Stimulated activated CD8-positive, alpha-beta memory T cell treated with anti-CD3 and anti-CD28 coated beads, Interleukin-4, amount 100 ng/mL, for 24 hours (primary cell): Measurements from ENCODE around the gene CDX2.
"Not testable (repeated sequence)": the region's sequence is repeated elsewhere in the genome, so short reads cannot be mapped to it uniquely, and the experiment has no call there.

Source experiments
- DNase-seq: peaks from one replicate; pipeline ENCODE4 v3.0.0-alpha.2; 2020; ENCODE audit warnings: low read depth

CDX2 gene

GRCh38 chr13:27969082-27969865, at the start of gene CDX2:
Gene CDX2, minus strand, starts transcription at chr13:27969315. Its CDS starts 309 bp downstream, at chr13:27969006.
- DNase-seq = no peak

DNA sequence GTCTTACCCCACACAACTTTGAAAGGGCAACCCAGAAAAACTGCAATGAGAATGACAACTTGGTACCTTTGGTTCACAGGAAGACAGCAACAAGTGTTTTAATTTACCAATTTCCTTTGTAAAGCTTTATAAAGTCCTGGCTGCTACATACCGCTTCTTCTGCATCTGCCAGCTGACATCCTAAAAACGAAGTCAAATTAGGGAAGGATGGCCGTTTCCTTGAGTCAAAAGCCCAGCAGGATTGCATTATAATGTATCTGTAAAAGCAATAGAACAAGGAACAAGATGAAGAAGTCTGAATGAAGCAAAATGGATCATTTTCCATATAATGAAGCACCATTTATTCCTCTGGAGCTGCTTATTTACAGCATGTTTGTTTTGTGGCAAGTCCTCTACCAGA, 45.2 kb upstream of the CDX2 start:
- no peak for DNase-seq

- no peak for DNase-seq
Observed at GRCh38 chr13:28013482-28013881, 44.4 kb upstream of the CDX2 start.

DNA sequence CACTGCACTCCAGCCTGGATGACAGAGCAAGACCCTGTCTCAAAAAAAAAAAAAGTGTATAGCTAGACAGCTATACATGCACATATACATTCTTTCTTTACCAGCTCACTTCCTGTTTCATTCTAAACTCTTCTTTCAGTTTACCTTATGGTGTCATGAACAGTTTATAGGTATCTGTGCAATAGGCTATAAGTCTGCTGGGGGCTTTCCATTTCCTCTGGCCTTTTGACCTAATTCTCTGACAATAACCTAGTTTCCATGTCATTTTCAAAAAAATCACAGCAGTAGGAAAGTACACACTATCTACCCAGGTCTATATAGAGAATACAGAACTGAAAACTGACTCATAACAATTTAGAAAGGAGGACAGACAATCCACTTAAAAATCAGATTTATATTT, 43.8 kb upstream of the CDX2 start:
- DNase-seq = no peak

DNA sequence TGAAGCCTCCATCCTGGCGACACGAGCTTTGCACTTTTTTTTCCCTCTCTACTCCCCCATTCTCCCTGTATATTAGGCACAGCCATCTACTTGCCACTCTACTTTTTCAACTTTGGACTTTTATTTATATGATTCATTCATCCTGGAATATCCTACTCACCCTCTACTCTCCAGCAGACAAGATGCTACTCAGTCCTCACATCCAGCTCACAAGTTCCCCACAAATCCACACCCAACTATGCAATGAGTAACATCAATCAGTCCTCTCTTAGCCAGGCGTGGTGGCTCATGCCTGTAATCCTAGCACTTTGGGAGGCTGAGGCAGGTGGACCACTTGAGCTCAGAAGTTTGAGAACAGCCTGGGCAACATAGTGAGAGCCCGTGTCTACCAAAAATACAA, 43.3 kb upstream of the CDX2 start:
- no peak for DNase-seq

GRCh38 chr13:28010046-28010445, 40.9 kb upstream of the CDX2 start:
- DNase-seq = no peak

DNA sequence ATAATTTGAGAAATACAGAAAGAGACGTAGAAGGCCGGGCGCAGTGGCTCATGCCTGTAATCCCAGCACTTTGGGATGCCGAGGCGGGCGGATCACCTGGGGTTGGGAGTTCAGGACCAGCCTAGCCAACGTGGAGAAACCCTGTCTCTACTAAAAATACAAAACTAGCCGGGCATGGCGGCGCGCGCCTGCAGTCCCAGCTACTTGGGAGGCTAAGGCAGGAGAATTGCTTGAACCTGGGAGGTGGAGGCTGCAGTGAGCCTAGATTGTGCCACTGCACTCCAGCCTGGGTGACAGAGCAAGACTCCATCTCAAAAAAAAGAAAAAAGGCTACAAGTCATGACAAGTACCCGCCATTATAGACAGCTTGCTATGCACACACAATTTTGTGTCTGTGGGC, 35.9 kb upstream of the CDX2 start:
- not testable (repeated sequence) for DNase-seq

DNA sequence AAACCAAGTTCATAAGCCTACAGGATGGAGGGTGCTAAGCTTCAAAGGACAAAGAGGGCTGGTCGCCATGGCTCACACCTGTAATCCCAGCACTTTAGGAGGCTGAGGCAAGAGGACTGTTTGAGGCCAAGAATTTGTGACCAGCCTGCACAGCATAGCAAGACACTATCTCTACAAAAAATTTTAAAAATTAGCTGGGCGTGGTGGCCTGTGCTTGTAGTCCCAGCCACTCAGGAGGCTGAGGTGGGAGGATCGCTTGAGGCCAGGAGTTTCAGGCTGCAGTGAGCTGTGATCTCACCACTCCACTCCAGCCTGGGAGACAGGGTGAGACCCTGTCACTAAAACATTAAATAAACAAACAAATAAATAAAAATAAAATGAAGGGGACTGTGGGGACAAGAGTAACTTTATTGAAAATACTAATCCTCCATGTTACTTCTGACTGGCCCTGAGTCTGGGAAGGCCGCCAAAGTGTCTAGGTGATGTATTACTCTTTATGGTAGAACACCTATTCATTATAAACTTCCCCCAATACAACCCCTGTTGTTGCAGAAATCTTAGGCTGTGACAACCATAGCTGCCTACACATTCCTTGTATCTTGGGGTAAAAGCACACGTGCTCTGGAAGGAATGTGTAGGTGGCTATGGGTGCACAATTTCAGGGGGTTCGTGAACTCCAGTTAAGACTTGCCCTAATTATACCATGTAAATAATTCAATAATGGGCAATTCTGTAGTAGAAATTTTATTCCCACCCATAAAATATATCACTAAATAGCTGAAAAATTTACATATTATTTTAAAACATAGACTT, 34.0 kb upstream of the CDX2 start:
- DNase-seq = no peak

DNA sequence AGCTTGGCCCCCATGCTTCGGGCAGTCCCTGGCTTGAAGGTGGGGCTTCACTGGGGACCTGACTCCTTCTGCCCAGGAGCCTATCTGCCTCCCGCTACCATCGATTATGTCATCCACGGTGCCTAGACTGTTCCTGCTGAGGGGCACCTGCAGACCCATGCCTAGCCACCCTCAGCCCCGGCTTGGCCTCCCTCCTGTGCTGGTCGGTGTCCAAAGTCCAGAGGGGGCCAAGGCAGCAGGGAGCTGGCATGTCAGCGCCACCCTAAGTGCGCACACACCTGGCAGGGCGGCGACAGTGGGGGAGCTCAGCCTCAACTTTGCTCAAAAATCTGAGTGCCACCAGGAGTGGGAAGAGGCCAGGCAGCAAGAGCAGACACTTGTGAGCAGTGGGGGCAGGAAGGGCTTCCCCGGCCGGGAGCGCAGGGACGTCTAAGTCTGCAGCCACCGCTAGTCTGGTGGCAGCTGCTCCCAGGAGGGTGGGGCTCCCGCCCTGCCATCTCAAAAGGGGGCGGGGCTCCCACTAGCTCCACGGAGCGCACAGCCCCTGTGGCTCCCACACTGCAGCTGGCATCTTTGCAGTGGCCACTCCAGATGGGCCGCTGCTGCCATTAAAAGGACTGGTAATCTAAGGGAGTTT, 32.8 kb upstream of the CDX2 start:
- DNase-seq = no peak

DNA sequence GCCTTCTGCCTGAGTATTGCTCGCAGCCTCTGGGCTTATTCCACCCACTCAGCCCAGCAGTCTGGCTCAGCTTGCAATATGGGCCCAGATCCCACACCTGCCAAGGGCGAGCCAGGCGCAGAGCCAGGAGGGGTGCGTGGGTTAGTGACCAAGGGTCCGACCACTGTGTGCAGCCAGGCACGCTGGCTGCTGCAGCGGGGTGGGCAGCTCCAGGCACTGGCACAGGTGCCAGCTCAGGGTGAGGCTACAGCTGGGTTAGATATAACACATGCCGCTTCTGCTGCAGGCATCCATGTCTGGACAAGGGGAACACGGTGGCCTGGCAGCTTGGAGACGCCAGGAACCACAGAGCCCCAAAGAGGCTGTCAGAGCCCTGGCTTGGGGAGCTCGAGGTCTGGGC, 31.9 kb upstream of the CDX2 start:
- no peak for DNase-seq

DNA sequence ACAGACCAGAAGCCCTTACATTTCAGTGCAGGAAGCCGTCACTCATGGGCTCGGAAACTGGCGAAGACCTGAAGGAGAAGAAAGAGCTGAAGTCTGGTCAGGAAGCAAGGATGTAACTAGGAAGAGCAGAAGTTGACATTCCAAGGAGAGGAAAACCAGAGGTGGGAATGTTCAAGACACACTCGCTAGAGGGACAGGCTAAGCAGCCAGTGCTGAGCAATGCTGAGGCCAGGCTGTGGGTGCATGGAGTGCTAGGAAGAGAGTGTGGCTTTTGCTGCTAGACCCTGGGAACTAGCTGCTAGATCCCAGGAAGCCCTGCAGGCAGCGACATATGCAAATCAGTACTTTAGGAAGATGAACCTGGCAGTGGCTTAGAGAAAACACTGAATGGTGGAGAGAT, 31.5 kb upstream of the CDX2 start:
- no peak for DNase-seq

DNA sequence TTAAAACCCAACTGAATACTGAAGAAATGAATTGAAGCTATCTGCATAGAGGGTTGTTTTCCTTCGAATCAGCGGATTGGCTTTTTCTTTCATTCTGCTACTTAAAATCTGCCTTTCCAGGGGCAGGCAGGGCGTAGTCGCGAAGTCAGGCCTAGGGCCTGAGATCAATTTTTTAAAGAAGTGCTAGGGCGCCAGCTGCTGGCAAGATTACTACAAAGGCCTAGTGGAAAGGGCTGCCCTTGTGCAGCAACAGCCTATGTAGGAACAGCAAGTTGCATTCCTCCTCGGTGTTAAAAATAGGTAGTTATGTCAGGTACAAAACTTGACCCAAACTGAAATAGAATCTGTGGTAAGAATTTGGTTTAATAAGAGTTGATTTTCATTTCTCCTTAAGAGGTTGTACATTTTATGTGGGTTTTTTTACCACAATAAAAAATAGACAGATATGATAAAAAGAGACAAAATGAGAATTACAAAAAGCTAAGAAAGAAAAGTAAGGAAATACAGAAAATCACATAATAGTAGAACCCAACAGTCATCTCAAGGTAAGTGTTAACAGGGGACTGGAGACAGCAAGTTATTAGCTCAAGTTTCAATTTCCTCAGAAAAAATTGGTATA, 28.9 kb upstream of the CDX2 start:
- no peak for DNase-seq

DNA sequence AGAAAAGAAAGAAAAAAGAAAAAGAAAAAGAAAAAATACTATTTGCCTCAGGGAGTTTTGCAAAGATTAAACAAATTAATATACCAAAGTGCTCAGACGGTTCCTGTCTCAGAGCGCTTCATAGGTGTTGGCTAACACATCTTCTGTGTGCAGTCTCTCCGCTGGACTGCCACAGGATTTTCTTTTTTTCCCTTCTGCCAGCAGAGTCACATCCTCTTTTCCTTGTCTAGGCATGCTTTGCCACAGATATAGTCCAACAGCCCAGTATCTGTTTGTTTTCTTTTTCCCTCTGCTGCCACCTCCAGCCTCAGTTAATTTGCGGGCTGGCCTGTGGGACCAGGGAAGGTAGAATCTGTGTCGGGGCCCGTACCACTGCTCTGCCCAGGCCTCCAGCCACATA, 22.8 kb upstream of the CDX2 start:
- DNase-seq = no peak

GRCh38 chr13:27988520-27988919, 19.4 kb upstream of the CDX2 start, which contains the start of gene URAD:
Gene URAD, minus strand, starts transcription at chr13:27988693. Its CDS starts 56 bp downstream, at chr13:27988637.
- DNase-seq = no peak

GRCh38 chr13:27985600-27985999, 16.5 kb upstream of the CDX2 start:
- no peak for DNase-seq

DNA sequence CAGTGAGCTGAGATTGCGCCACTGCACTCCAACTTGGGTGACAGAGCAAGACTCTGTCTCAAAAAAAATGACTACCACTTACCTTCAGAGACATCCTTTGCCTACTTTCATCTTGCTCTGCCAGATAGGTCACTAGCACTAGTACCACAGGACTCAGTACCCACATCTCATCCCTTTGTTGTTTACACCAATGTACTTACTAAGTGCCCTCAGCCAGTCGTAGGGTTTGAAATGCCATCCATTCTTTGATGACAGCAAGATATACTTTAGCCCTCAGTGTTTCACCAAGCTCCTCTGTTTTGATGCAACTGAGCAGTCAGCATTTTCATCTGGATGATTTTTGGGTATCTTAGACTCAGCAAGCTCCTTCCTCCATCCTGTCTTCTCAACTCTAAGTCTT, 13.2 kb upstream of the CDX2 start:
- no peak for DNase-seq

GRCh38 chr13:27981006-27981708, 12.0 kb upstream of the CDX2 start:
- no peak for DNase-seq

DNA sequence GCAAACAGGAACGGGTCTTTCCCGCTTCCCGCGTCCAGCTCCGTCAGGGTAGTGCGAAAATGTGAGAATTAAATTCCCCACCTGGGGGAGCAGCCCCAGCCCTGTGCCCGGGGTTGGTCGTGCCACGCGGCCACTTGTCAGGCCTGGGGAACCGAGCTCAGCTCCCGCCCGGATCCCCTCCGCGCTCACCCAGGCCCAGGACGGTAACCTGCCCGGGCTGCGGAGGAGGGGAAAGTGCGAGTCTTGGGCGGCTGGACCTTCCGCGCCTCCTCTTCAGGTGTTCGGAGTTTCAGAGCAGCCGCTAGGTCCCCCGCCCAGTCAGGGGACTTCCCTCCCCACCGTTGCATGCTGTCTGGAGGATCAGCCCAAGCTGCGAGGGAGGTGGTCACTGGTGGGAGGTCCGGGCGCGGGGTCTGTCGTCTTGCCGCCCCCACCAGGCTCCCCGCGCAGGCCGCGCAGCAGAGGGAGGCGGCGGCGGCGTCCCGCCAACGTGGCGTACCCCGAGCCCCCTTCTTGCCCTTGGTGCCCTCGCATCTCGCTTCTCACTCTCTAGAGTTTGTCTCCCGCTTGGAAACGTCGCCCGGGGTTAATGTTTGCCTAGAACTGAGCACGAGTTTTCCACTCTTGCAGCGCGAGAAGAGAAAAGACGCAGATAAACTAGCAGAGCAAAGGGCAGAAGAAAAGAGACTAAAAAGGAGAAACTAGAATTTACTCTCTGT, 11.3 kb upstream of the CDX2 start:
- no peak for DNase-seq

DNA sequence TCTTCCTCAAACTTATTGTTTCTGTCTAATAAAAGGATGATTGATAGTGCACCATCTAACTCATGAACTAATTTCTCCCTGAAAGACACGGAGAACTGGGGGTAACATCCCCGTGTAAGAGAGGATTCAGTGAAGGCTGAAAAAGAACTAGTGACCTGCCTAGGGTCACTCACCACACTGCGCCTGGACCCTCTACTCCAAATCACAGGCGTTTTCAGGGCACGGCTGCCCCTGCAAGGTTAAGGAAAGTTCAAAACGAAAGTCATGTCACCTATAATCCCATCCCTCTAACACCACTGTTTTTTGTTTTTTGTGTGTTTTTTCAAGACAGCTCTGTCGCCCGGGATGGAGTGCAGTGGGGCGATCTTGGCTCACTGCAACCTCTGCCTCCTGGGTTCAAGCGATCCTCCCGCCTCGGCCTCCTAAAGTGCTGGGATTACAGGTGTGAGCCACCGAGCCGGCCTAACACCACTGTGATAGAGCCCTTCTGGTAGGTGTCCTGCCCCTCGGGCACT, 10.7 kb upstream of the CDX2 start:
- DNase-seq = no peak

GRCh38 chr13:27979001-27979643, 10.0 kb upstream of the CDX2 start:
- DNase-seq = no peak
